GM12892 (cell line): ENCODE results near the gene HMX3.

ENCODE experiments used
- POLR2A ChIP-seq: IDR thresholded peaks from 2 replicates; pipeline ENCODE4 v1.6.1; 2011; ENCODE audit warnings: low read depth, low read length, control low read depth
- POLR2AphosphoS5 ChIP-seq: IDR thresholded peaks from 2 replicates; pipeline ENCODE4 v1.6.1; 2011; ENCODE audit warnings: low read depth, low read length, control low read depth
- TAF1 ChIP-seq: IDR thresholded peaks from 2 replicates; pipeline ENCODE4 v1.6.1; 2011; ENCODE audit warnings: low read depth, mild to moderate bottlenecking, control low read depth, low read length, borderline replicate concordance

DNA sequence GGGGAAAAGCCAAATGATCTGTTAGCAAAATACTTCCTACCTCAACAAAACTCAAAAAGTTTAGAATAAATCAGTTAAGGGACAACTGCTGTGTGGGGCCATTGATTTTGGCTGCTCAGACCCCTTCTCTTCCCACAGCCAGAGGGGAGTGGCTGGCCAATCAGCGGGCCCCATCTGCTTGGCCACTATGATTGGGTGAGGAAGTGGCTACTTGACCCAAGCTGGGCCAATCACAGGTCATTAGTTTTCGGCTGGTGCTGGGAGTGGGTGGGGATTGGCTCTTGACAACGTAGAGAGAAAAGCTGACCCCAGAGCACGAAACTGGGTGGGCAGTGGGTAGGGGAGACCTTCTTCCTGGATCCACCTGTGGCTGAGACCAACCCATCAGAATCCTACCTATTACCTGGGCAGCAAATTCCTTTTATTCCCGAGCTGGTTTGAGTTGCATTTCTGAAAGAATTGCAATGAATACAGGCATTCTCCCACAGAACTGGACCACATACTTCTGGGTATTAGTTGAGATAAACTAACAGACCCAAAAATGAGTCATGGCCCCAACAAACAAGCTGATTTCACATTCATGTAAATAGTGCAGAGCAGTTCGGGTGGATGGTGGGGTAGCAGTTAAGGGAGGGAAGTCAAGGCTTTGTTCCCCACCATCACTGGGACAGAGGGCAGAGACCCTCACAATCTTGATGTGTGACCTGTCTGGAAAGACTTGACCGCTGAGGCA is 35.6 kb upstream of the HMX3 start:
- TF ChIP-seq POLR2A (no peak), POLR2AphosphoS5 (no peak), TAF1 (no peak)
